NCI-H526 (cell line): ENCODE data around the gene SMIM45.

Experiments
- DNase-seq, 2 experiments: peaks; one replicate each; lab custom pipeline; 2025; lab: John Stamatoyannopoulos, UW

The SMIM45 gene

DNA sequence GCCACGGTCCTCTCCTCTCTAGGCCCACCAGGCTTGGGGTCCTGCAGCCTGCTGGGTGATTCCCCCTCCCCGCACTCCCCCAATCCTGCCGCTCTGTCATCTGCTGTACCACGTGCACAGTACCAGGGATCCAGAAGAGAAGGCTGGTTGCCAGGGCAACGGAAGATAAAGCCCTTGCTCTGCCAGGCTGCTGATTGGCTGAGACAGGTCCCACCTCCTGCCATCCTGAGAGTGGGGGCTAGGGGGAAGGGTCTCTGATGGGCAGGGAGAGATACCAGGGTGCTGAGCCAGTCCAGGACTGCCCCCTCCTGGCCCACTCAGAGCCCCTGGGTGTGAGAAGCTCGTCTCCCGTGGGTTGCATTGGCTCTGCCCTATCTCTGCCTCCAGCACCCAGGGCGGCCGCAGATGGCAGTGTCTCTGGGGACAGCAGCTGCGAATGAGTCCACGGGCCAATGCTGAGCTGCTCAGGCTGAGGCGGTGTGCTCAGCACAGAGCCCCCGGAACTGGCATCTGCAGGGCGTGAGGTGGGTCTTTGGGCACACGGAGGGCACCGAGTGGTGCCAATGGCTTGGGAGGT lies at the start of gene SMIM45:
Gene SMIM45, plus strand, starts transcription at position 253 of the 577 bp plus-strand sequence.
- no peak for DNase-seq

DNA sequence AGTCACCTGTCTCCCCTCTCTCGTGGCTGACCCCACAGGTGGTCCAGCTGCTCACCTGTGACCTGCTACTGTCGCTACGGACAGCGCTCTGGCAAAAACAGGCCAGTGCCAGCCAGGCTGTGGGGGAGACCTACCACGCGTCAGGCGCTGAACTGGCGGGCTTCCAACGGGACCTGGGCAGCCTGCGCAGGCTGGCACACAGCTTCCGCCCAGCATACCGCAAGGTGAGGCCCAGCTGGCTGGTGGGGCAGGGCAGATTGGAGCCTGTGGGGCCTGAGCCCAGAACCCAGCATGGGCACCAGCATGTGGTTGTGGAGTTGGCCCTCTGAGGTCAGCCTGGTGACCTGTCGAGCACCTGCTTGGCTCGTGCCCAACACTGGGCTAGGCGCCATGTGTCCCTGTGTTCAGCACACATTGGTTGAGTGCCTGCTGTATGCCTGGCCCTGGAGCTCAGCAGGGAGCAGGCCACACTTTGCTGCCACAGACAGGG lies 49.0 kb upstream of the SMIM45 start:
- no peak for DNase-seq

- DNase-seq: no peak
Observed at GRCh38 chr22:41904450-41905410, 47.2 kb upstream of the SMIM45 start.

GRCh38 chr22:41905411-41906202 lies 46.3 kb upstream of the SMIM45 start:
- DNase-seq: no peak

DNA sequence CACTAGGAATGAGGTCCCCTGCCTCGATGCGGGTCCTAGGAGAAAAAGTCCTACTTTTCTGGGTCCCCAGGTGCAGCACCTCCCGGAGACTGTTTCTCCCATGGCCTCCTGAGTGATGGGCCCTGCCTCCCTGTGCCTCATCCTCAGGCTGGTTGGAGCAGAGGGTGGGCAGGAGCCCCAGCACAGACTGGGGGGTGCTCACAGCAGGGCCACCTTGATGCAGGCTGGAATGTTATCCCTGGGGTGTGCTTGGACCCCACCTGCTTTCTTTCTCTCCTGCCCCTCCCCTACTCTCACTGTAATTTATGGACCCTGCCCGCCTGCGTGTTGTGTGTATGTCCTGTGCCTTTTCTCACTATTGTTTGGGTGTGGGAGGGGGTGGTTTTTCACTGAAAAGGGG lies 45.1 kb upstream of the SMIM45 start:
- no peak for DNase-seq

- no peak for DNase-seq
Observed at GRCh38 chr22:41907436-41908401, 44.2 kb upstream of the SMIM45 start.

GRCh38 chr22:41908411-41909309 lies 43.3 kb upstream of the SMIM45 start:
- DNase-seq: no peak

GRCh38 chr22:41909310-41910049 lies 42.5 kb upstream of the SMIM45 start:
- no peak for DNase-seq

GRCh38 chr22:41910050-41911000 lies 41.6 kb upstream of the SMIM45 start:
- peak in 1 of 2 experiments; percentile 38 for DNase-seq

GRCh38 chr22:41911001-41911611 lies 40.8 kb upstream of the SMIM45 start:
- no peak for DNase-seq

GRCh38 chr22:41912338-41913039 lies 39.5 kb upstream of the SMIM45 start:
- DNase-seq: no peak

GRCh38 chr22:41913040-41913719 lies 38.8 kb upstream of the SMIM45 start:
- no peak for DNase-seq

- no peak for DNase-seq
Observed at GRCh38 chr22:41913842-41914534, 38.0 kb upstream of the SMIM45 start.

DNA sequence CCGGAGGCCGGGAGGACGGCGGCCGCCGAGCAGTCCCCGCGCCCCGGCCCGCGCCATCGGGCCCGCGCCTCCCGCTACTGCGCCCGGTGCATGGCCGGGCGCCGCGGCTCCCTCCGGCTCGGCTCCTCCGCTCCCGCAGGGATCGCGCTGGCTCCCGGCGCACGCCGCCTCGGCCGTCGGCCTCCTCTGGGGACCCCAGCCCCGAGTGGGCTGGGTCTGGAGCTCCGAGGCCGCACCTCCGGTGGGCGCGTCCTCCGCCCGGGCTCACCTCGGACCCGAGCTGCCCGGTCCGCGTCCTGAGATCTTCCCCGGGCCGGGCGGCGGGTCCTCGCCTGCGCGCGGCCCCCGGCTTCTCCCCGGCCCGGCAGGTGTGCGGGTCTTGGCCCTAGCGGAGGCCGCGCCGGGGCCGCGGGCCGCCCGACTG lies 37.3 kb upstream of the SMIM45 start:
- no peak for DNase-seq

DNA sequence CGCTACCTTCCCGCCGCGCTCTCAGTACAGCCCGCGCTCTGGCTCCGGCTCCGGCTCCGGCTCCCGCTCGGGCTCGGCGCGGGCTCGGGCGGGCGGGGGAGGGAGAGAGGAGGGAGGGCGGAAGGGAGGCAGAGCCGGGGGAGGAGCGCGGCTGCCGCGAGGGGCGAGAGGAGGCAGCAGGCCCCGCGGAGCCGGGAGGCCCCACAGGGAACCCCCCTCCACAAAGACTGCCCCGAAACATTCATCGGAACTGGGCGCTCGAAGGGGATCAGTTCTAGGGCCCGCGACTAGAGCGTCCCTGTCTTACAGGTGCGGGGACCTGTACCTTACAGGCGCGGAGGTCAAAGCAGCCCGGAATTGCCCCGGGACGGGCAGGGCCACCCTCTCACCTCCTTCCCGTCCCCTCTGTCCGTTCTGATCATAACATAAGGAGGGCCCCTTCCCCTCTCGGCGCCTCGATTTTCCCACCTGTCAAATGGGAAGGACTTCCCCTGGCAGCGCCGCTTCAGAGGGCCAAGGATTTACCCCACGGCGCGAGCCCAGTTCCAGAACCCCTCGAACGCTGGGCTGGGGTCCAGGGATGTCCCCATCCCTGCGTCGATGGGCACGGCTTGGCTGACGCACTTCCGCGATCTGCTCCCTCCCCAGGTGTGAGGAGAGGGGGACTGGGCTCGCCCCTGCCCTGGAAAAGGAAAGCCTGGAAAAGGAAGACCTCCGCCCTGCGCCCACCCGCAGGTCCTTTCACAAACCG lies 36.7 kb upstream of the SMIM45 start, which contains the start of gene SHISA8:
Gene SHISA8, minus strand, starts transcription at position 40 of the 751 bp plus-strand sequence. CDS start 407 bp downstream, outside the sequence.
- DNase-seq: peak in 1 of 2 experiments; percentile 37
